ENCODE measurements around the gene CST6.

- TF ChIP-seq, protein P1, sequence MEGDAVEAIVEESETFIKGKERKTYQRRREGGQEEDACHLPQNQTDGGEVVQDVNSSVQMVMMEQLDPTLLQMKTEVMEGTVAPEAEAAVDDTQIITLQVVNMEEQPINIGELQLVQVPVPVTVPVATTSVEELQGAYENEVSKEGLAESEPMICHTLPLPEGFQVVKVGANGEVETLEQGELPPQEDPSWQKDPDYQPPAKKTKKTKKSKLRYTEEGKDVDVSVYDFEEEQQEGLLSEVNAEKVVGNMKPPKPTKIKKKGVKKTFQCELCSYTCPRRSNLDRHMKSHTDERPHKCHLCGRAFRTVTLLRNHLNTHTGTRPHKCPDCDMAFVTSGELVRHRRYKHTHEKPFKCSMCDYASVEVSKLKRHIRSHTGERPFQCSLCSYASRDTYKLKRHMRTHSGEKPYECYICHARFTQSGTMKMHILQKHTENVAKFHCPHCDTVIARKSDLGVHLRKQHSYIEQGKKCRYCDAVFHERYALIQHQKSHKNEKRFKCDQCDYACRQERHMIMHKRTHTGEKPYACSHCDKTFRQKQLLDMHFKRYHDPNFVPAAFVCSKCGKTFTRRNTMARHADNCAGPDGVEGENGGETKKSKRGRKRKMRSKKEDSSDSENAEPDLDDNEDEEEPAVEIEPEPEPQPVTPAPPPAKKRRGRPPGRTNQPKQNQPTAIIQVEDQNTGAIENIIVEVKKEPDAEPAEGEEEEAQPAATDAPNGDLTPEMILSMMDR (IDR thresholded peaks at IDR 0.05): no peak
- TF ChIP-seq POLR2A (IDR thresholded peaks at IDR 0.05): no peak
Observed at GRCh38 chr11:66035653-66036333, 24.0 kb downstream of the CST6 start.

Data from lower leg skin (tissue), 3 donors.